ENCODE results near the gene GPR162. TPM values are rescaled to one million over a fixed set of nuclear protein-coding genes. Genes with fewer than 3 reads are reported as not detected.

Gene GPR162
- total RNA-seq, 6 experiments from 2014 or later = 0.37 to 3.1 (median 2.1) TPM

GRCh38 chr12:6849427-6849826 is 27.8 kb downstream of the GPR162 start:
- intact Hi-C loops (cut with DNase I) = no loop called here
- Histone ChIP-seq H3K4me3 (no peak overlapping the region), H3K9me3 (no peaks in the 10 kb centered on the region), H3K4me1 (peaks cover 0 to 14% (median 5%) of the 10 kb centered on the region in 4 donors), H3K36me3 (no peaks in the 10 kb centered on the region), H3K27me3 (no peaks in the 10 kb centered on the region), H3K27ac (no peak overlapping the region)
- DNase-seq = no peak
- WGBS (ENCODE audit: insufficient coverage, low coverage, low lambda C conversion rate, missing lambda C conversion rate) = 76% methylated on average over 2 of the region's 2 CpGs
- no peak for ATAC-seq
- TF ChIP-seq POLR2A (IDR thresholded peaks at IDR 0.05) = no peak
- no peak for TF ChIP-seq CTCF (IDR thresholded peaks at IDR 0.05)

GRCh38 chr12:6849976-6850560 is 28.4 kb downstream of the GPR162 start:
- DNase-seq (no peak), ATAC-seq (no peak)
- Histone ChIP-seq H3K36me3 (no peaks in the 10 kb centered on the region), H3K27ac (no peak overlapping the region), H3K9me3 (no peaks in the 10 kb centered on the region), H3K27me3 (no peaks in the 10 kb centered on the region), H3K4me3 (no peak overlapping the region), H3K4me1 (peaks cover 0 to 14% (median 5%) of the 10 kb centered on the region in 4 donors)
- intact Hi-C loops (cut with DNase I) = no loop called here
- WGBS (ENCODE audit: insufficient coverage, low coverage, low lambda C conversion rate, missing lambda C conversion rate) = 92% methylated on average over 9 of the region's 10 CpGs
- TF ChIP-seq CTCF (IDR thresholded peaks at IDR 0.05) (no peak), POLR2A (IDR thresholded peaks at IDR 0.05) (no peak)

- ATAC-seq (no peak), DNase-seq (peak in 2 of 3 donors; percentile 54 to 61)
- TF ChIP-seq POLR2A (IDR thresholded peaks at IDR 0.05) = no peak
- no peak for TF ChIP-seq CTCF (IDR thresholded peaks at IDR 0.05)
- H3K4me1 ChIP-seq = peaks cover 0 to 14% (median 5%) of the 10 kb centered on the region in 4 donors
- intact Hi-C loops (cut with DNase I) = no loop called here
- H3K9me3 ChIP-seq = no peaks in the 10 kb centered on the region
- no peaks in the 10 kb centered on the region for H3K27me3 ChIP-seq
- H3K4me3 ChIP-seq = peak overlapping the region in 2 of 3 donors; percentile 74 to 78
- peaks cover 0 to 3% (median 0%) of the 10 kb centered on the region in 4 donors for H3K36me3 ChIP-seq
- H3K27ac ChIP-seq = no peak overlapping the region
- 0% methylated on average over 1 of the region's 16 CpGs for WGBS (ENCODE audit: insufficient coverage, low coverage, low lambda C conversion rate, missing lambda C conversion rate)
These were observed 29.2 kb downstream of the GPR162 start for GRCh38 chr12:6850796-6851152.

GRCh38 chr12:6851153-6851920 is 29.7 kb downstream of the GPR162 start, which contains the start of gene CDCA3:
Gene CDCA3, minus strand, starts transcription at chr12:6851286. Its CDS starts 334 bp downstream, at chr12:6850952.
- no peaks in the 10 kb centered on the region for H3K27me3 ChIP-seq
- peaks cover 0 to 14% (median 5%) of the 10 kb centered on the region in 4 donors for H3K4me1 ChIP-seq
- H3K9me3 ChIP-seq = no peaks in the 10 kb centered on the region
- H3K27ac ChIP-seq = peak within 1 kb of the TSS; percentile 90 to 94 (median 91)
- no peak for TF ChIP-seq CTCF (IDR thresholded peaks at IDR 0.05)
- peak; percentile 90 for TF ChIP-seq POLR2A (IDR thresholded peaks at IDR 0.05)
- peaks cover 0 to 9% (median 0%) of the 10 kb centered on the region in 4 donors for H3K36me3 ChIP-seq
- WGBS (ENCODE audit: insufficient coverage, low coverage, low lambda C conversion rate, missing lambda C conversion rate) = under 1% methylated on average over 26 of the region's 37 CpGs
- peak within 1 kb of the TSS; percentile 59 to 78 (median 74) for H3K4me3 ChIP-seq
- peak; percentile 71 to 79 (median 76) for ATAC-seq
- intact Hi-C loops (cut with DNase I) = no loop called here
- peak; percentile 93 to 98 (median 97) for DNase-seq

Data from right lobe of liver (tissue), 6 donors.